Measurements from ENCODE around the gene PLCL1. TPM values are rescaled to one million over a fixed set of nuclear protein-coding genes. Genes with fewer than 3 reads are reported as not detected.
"Not testable (repeated sequence)": the region's sequence is repeated elsewhere in the genome, so short reads cannot be mapped to it uniquely, and the experiment has no call there.

Gene PLCL1
- total RNA-seq, 1 experiment from 2014 or later = 0.21 TPM

DNA sequence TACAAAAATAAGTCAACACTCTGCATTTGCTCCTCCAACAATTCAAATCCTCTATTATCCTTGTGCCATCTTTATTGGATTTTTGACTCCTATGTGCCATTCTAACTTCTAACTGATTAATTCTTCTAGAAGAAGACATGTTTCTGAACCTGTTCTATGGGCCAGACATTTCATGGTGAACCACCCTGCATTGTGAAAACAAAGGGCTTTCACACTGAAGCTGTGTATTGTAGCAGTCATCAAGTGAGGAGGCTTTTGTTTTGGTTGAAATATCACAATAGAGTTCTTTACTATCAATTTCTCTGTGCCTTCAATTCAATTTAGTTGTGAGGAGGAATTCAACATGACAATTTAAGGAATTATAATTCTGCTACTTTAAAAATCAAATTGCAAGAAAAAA is 357.9 kb downstream of the PLCL1 start:
- no peaks in the 10 kb centered on the region for H3K36me3 ChIP-seq (replicated peaks; ENCODE audit: control insufficient read depth, insufficient read depth, low read length)
- H3K4me3 ChIP-seq (ENCODE audit: insufficient read depth, low read depth, low read length) = no peak overlapping the region
- H3K27me3 ChIP-seq (ENCODE audit: control insufficient read depth, insufficient read depth, low read length) = no peaks in the 10 kb centered on the region
- DNase-seq = no peak

DNA sequence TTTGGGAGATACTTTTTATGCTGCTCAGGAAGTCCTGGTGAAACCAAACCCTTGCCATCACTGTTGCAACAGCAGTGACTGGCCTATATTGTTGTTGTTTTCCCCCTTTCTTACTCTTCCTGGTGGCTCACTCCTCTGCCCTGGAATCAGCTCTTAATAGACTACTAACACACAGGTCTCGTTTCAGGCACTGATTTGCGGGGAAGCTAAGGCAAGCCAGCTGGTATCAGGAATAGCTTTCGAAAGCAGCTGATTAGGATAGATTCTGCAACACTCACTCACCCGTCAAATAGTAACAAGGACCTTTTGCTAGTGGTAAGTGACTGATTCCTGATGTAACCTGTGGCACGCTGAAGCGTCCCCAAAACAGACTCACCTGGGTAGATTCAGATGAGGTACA is 360.4 kb downstream of the PLCL1 start:
- no peak overlapping the region for H3K4me3 ChIP-seq (ENCODE audit: insufficient read depth, low read depth, low read length)
- DNase-seq = no peak
- H3K27me3 ChIP-seq (ENCODE audit: control insufficient read depth, insufficient read depth, low read length) = no peaks in the 10 kb centered on the region
- H3K36me3 ChIP-seq (replicated peaks; ENCODE audit: control insufficient read depth, insufficient read depth, low read length) = no peaks in the 10 kb centered on the region

DNA sequence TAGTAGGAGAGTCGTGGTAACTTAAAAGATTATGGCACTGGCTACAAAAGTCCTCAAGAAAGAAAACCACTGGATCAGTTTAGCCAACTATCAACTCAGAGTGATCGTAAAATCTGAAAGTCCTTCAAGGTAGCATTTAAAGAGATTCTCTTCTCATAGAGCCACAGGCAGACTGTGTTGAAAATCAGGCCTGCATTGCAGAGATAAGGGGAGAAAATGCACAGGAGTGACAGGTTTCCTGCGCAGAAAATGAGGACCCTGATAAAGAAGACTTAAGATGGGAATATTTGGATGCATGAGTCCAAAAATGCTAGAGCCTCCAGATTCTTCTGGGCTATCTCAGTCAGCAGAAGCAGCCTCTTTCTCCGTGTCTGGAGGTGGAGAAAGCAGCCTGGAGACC is 360.9 kb downstream of the PLCL1 start:
- Histone ChIP-seq H3K36me3 (replicated peaks; ENCODE audit: control insufficient read depth, insufficient read depth, low read length) (no peaks in the 10 kb centered on the region), H3K4me3 (ENCODE audit: insufficient read depth, low read depth, low read length) (no peak overlapping the region), H3K27me3 (ENCODE audit: control insufficient read depth, insufficient read depth, low read length) (no peaks in the 10 kb centered on the region)
- no peak for DNase-seq

DNA sequence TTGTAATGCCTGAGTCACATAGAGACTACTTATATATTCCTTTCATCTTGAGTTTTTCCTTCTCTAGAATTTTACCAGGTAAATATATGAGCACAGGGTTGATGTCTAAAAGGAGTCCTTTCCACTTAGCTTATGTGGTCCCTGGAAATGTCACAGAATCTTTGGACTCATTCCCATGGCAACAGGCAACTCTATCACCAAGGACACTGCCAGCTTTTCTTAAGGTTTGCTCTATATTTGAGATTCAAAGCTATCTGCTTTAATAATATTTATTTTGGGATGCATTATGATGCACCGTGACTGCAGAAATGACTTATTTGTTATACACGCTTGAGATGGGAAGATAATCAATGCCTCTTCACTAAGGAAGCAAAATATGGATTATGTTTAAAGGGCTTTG is 363.0 kb downstream of the PLCL1 start:
- no peaks in the 10 kb centered on the region for H3K27me3 ChIP-seq (ENCODE audit: control insufficient read depth, insufficient read depth, low read length)
- no peak for DNase-seq
- no peak overlapping the region for H3K4me3 ChIP-seq (ENCODE audit: insufficient read depth, low read depth, low read length)
- no peaks in the 10 kb centered on the region for H3K36me3 ChIP-seq (replicated peaks; ENCODE audit: control insufficient read depth, insufficient read depth, low read length)

DNA sequence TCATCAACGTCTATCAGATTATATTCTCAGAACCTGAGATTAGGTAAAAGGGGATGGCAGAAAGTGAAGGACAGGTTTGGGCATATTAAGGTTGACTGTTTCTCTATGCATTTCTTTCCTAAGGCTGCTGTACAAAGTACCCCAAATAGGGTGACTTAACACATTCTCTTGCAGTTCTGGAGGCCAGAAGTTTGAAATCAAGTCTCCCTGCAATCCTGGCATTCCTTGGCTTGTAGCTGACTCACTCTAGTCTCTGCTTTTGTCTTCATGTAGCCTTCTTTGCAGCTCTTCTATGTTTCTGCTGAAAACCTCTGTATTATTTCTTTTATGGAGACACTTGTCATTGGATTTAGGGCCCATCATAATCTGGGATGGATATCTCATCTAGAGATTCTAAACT is 364.3 kb downstream of the PLCL1 start:
- no peak for DNase-seq
- H3K27me3 ChIP-seq (ENCODE audit: control insufficient read depth, insufficient read depth, low read length) = no peaks in the 10 kb centered on the region
- no peak overlapping the region for H3K4me3 ChIP-seq (ENCODE audit: insufficient read depth, low read depth, low read length)
- H3K36me3 ChIP-seq (replicated peaks; ENCODE audit: control insufficient read depth, insufficient read depth, low read length) = no peaks in the 10 kb centered on the region

DNA sequence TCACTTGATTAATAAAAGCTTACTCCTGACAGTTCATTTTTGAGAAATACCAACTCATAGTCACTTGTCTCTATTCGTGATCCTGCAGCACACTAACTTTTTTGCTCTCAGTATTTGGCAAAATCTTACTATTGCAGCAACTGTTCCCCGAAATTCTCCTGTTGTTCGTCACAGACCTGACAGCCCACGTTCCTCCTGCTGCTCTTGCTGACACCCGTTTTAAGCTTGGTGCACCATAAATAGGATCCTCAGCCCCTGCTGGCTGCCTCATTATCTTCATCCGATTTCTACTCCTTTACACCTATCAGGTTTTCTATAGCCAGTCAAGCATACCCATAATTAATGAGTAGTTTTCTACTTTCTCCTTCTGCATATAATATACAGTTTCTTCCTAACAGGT is 368.8 kb downstream of the PLCL1 start:
- no peak for DNase-seq
- H3K27me3 ChIP-seq (ENCODE audit: control insufficient read depth, insufficient read depth, low read length) = no peaks in the 10 kb centered on the region
- no peak overlapping the region for H3K4me3 ChIP-seq (ENCODE audit: insufficient read depth, low read depth, low read length)
- no peaks in the 10 kb centered on the region for H3K36me3 ChIP-seq (replicated peaks; ENCODE audit: control insufficient read depth, insufficient read depth, low read length)

DNA sequence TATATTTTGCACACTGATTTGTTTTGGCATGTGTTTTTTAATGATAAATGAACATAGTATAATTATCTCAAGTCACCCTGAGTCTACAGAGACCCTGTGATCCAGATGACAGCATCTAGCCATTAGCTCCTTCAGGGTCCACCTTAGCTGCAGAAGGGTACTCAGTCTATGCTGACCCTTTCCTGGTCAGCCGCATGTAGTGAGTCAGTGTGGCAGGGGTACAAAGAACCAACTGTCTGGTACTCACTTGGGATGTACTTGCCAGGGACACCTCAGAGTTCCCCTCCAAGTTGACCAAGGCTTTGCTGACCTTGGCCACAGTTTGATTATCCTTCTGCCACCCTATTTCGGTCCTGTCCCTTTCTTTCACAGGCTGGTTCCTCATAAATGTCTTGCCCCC is 369.5 kb downstream of the PLCL1 start:
- H3K4me3 ChIP-seq (ENCODE audit: insufficient read depth, low read depth, low read length) = no peak overlapping the region
- H3K36me3 ChIP-seq (replicated peaks; ENCODE audit: control insufficient read depth, insufficient read depth, low read length) = no peaks in the 10 kb centered on the region
- no peak for DNase-seq
- H3K27me3 ChIP-seq (ENCODE audit: control insufficient read depth, insufficient read depth, low read length) = no peaks in the 10 kb centered on the region

DNA sequence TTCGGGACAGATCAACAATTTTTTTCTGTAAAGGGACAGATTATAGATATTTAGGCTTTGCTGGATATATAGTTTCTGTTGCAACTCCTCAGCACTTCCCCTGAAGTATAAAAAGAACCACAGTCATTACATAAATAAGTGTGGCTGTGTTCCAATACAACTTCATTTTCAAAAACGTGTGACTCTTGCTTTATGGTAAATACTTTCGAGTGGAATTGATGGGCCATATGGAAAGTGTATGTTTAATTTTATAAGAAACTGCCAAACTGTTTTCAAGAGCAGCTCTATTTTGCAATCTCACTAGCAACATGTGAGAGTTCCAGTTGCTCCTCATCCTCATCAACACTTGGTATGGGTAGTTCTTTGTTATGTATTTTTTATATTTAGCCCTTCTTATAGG is 370.9 kb downstream of the PLCL1 start:
- Histone ChIP-seq H3K4me3 (ENCODE audit: insufficient read depth, low read depth, low read length) (no peak overlapping the region), H3K36me3 (replicated peaks; ENCODE audit: control insufficient read depth, insufficient read depth, low read length) (no peaks in the 10 kb centered on the region), H3K27me3 (ENCODE audit: control insufficient read depth, insufficient read depth, low read length) (no peaks in the 10 kb centered on the region)
- no peak for DNase-seq

DNA sequence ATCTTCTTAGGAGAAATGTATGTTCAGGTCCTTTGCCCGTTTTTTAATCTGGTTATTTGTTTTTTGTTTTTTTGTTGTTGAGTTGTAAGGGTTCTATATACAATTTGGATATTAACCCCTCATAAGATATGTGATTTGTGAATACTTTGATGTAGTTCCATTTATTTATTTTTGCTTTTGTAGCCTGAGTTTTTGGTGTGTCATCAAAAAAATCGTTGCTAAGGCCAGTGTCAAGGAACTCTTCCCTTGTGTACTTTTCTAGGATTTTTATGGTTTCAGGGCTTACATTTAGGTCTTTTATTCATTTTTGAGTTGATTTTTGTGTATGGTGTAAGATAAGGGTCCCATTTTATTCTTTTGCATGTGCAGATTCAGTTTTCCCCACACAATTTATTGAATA is 372.6 kb downstream of the PLCL1 start:
- DNase-seq = no peak
- Histone ChIP-seq H3K4me3 (ENCODE audit: insufficient read depth, low read depth, low read length) (no peak overlapping the region), H3K36me3 (replicated peaks; ENCODE audit: control insufficient read depth, insufficient read depth, low read length) (no peaks in the 10 kb centered on the region), H3K27me3 (ENCODE audit: control insufficient read depth, insufficient read depth, low read length) (no peaks in the 10 kb centered on the region)

DNA sequence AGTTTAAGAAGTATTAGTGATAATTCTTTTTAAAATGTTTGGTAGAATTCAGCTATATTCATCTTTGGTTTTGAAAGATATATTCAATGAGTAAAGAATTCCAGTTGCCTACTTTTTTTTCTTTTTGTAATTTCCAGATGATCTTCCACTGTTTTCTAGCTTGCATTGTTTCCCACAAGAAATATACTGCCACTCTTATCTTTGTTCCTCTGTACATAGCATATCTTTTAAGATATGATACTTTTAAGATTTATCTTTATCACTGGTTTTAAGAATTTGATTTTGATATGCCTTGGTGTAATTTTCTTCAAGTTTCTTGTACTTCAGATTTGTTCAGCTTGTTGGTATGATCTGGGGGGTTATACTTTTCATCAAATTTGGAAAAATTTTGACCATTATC is 374.4 kb downstream of the PLCL1 start:
- no peak for DNase-seq
- H3K27me3 ChIP-seq (ENCODE audit: control insufficient read depth, insufficient read depth, low read length) = no peaks in the 10 kb centered on the region
- no peaks in the 10 kb centered on the region for H3K36me3 ChIP-seq (replicated peaks; ENCODE audit: control insufficient read depth, insufficient read depth, low read length)
- H3K4me3 ChIP-seq (ENCODE audit: insufficient read depth, low read depth, low read length) = no peak overlapping the region

DNA sequence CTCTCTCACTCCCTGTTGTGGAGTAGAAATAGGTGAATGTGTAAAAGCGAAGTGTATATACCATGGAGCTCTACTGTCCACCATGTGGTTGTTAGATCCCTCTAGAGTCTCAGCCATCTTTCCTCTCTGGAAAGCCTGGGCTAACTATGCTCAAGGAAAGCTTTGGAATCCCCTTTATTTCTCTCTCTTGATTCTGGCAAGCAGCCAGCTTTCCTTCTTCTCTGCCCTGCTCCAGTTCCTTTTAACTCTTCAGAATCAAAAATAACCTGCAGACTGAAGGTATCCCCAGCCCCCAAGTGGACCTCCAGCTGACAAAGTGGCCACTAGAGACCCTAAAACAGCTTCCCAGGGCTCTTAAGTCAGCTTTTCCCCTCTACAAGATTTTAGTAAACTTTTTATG is 381.9 kb downstream of the PLCL1 start:
- no peaks in the 10 kb centered on the region for H3K36me3 ChIP-seq (replicated peaks; ENCODE audit: control insufficient read depth, insufficient read depth, low read length)

DNA sequence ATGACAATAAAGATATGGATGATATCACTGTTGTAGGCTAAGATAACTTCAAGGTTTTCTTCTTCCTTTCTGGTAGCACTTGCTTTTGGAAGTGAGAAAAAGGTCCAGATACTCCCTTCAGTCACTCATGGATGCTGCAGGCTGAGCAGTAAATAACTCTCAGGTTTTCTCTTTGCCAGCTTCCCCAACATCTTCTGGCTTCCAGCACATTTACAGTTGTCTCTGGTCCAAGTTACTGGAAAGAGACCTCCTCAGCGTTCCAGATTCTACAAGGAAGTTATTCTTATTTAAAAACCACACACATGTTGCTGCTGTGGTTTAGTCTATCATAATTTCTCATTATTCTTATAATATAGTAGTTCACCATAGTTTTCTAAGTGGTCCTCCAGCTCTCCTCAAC is 383.4 kb downstream of the PLCL1 start:
- no peak for DNase-seq
- Histone ChIP-seq H3K27me3 (ENCODE audit: control insufficient read depth, insufficient read depth, low read length) (no peaks in the 10 kb centered on the region), H3K36me3 (replicated peaks; ENCODE audit: control insufficient read depth, insufficient read depth, low read length) (no peaks in the 10 kb centered on the region), H3K4me3 (ENCODE audit: insufficient read depth, low read depth, low read length) (no peak overlapping the region)

More for the DNA sequence above, 381.9 kb downstream of the PLCL1 start:
- no peaks in the 10 kb centered on the region for H3K27me3 ChIP-seq (ENCODE audit: control insufficient read depth, insufficient read depth, low read length)
- no peak overlapping the region for H3K4me3 ChIP-seq (ENCODE audit: insufficient read depth, low read depth, low read length)
- no peak for DNase-seq

DNA sequence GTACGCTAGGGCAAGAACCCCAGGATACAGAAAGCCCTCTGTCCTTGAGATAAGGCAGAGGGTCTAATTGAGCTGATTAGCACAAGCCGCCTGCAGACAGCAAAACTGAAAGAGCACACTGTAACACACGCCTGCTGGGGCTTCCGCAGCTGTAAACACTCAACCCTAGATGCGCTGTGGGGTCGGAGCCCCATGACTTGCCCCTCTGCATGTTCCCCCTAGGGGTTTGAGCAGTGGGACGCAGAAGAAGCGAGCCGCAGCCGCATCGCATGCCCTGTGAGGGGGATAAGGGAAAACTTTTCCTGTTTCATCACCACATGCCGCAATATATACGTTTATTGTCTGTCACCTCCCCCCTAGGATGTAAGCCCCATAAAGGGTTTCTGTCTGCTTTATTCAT is 384.6 kb downstream of the PLCL1 start:
- Histone ChIP-seq H3K36me3 (replicated peaks; ENCODE audit: control insufficient read depth, insufficient read depth, low read length) (no peaks in the 10 kb centered on the region), H3K4me3 (ENCODE audit: insufficient read depth, low read depth, low read length) (no peak overlapping the region), H3K27me3 (ENCODE audit: control insufficient read depth, insufficient read depth, low read length) (no peaks in the 10 kb centered on the region)
- DNase-seq = no peak

DNA sequence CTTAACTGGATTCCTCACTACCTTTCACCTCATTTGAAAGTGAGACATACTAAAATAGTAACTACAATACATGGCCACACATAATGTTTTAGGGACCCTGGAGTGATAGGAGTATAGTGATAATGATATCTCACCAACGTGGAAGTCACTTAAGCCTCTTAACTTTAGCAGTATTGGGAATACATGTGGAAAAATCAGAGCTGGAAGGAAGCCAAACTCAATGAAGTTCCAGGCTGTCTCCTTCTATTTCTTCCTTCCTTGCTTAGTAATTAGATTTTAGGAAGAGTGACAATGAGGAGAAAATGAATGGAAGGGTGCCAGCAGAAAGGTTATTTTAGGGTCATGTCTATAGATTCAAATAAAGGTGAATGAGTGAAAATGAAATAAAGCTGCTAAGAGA is 387.3 kb downstream of the PLCL1 start:
- Histone ChIP-seq H3K36me3 (replicated peaks; ENCODE audit: control insufficient read depth, insufficient read depth, low read length) (no peaks in the 10 kb centered on the region), H3K4me3 (ENCODE audit: insufficient read depth, low read depth, low read length) (no peak overlapping the region), H3K27me3 (ENCODE audit: control insufficient read depth, insufficient read depth, low read length) (no peaks in the 10 kb centered on the region)
- DNase-seq = no peak

DNA sequence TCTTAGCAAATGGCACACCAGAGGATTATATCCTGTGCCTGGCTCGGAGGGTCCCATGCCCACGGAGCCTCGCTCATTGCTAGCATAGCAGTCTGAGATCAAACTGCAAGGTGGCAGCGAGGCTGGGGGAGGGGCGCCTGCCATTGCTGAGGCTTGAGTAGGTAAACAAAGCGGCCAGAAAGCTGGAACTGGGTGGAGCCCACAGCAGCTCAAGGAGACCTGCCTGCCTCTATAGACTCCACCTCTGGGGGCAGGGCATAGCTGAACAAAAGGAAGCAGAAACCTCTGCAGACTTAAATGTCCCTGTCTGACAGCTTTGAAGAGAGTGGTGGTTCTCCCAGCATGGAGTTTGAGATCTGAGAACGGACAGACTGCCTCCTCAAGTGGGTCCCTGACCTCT is 392.2 kb downstream of the PLCL1 start:
- not testable (repeated sequence) for H3K36me3 ChIP-seq (replicated peaks; ENCODE audit: control insufficient read depth, insufficient read depth, low read length); DNase-seq; H3K27me3 ChIP-seq (ENCODE audit: control insufficient read depth, insufficient read depth, low read length)

More for the DNA sequence above, 392.2 kb downstream of the PLCL1 start:
- not testable (repeated sequence) for H3K4me3 ChIP-seq (ENCODE audit: insufficient read depth, low read depth, low read length)

Measured in H7 (cell line).